ENCODE measurements around the gene RAB7B.

The RAB7B gene

DNA sequence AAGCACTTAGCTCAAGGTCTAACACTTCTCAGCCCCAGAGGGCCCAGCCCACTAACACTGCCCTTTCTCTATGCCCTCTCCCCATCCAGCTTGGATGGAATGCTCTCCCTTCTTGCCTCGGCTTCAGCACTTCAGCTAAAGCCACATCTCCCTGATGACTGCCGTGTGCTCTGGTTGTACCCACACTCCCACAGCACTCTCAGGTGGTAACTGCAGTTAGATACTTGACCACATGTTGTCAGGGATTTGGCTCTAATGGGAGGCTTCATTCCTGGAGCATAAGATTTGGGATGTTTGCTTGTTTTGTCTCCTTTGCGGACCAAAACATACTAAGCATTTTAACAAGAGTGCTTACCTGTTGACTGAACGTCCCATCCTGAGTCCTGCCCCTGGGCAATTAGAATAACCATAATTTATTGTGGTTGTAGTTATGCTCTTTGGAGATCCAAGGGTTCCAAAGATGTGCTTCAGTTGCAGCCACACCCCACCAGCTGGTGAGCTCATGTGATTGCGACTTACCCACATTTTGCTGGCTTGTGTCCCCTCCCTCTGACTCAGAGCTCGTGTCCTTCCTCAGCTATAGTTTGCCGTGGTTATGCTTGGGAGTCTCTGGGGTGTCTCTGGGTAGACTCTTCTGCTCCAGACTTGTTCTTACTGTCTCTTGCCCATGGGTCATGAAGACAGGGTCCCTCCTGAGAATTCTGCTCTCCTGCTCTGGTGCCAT is 52.2 kb downstream of the RAB7B start:
- no peak for DNase-seq (ENCODE audit: low read depth)
- no peak overlapping the region for H3K4me3 ChIP-seq (ENCODE audit: low read depth, low read length)
- TF ChIP-seq, protein P1, sequence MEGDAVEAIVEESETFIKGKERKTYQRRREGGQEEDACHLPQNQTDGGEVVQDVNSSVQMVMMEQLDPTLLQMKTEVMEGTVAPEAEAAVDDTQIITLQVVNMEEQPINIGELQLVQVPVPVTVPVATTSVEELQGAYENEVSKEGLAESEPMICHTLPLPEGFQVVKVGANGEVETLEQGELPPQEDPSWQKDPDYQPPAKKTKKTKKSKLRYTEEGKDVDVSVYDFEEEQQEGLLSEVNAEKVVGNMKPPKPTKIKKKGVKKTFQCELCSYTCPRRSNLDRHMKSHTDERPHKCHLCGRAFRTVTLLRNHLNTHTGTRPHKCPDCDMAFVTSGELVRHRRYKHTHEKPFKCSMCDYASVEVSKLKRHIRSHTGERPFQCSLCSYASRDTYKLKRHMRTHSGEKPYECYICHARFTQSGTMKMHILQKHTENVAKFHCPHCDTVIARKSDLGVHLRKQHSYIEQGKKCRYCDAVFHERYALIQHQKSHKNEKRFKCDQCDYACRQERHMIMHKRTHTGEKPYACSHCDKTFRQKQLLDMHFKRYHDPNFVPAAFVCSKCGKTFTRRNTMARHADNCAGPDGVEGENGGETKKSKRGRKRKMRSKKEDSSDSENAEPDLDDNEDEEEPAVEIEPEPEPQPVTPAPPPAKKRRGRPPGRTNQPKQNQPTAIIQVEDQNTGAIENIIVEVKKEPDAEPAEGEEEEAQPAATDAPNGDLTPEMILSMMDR (conservative IDR thresholded peaks at IDR 0.05; ENCODE audit: low read depth, low read length), result no peak

DNA sequence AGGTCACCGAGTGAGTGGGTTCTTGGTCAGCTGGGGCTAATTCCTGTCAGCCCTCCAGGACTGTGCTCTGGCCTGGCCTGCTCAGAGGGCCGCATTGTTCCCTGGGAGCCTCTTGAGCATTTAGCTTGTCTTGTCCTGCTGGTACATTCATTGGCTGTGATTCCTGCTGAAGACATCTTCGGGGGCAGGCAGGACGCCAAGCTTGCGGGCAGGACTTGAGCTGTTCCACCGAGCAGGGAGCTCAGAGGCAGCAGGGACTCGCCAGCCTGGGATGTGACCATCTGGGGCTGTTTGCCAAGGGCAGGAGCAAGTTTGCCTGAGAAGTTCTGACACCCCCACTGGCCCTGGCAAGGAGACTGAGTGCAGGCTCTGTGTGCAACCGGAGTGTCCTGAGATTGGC is 52.9 kb downstream of the RAB7B start:
- no peak overlapping the region for H3K4me3 ChIP-seq (ENCODE audit: low read depth, low read length)
- peak; percentile 9 for DNase-seq (ENCODE audit: low read depth)
- TF ChIP-seq, protein P1 (conservative IDR thresholded peaks at IDR 0.05; ENCODE audit: low read depth, low read length), result no peak

DNA sequence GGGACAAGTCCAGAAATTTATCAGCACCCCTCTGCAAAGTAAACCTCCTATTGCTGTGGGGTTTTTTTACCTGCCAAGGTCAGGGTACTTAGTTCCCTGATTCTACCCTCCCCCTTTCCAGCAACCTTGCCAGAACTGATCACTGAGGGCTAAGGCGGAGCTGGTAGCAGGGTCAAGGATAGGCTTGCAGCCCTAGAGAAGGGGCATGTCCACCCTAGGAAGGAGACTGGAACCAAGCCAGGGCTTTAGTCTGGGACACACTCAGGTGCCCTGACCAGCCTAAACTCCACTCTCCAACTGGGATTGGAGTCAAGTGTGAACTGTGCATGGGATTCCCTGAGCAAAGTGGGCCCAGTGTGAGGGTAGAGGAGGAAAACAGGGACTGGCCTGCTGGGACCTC is 53.4 kb downstream of the RAB7B start:
- H3K4me3 ChIP-seq (ENCODE audit: low read depth, low read length), result no peak overlapping the region
- no peak for DNase-seq (ENCODE audit: low read depth)
- TF ChIP-seq, protein P1 (conservative IDR thresholded peaks at IDR 0.05; ENCODE audit: low read depth, low read length), result no peak

DNA sequence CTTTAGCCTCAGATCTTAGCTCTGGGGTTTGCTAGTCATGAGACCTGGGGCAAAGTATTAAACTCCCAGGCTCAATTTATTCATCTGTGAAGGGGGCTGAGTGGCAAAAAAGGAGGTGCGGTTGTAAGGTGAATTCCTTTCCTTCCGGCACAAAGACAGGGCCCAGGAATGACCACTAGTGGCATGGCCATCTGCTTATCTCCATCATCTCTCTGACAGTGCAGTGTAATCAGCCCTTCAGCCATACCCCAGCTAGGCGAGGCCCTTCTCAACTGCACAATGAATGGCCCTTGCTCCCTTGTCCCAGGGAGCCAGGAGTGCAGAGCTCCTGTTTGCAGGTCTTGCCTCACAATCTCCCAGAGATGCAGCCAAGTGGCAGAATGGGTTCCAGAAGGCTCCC is 54.3 kb downstream of the RAB7B start:
- DNase-seq (ENCODE audit: low read depth), result no peak
- TF ChIP-seq, protein P1 (conservative IDR thresholded peaks at IDR 0.05; ENCODE audit: low read depth, low read length), result no peak
- no peak overlapping the region for H3K4me3 ChIP-seq (ENCODE audit: low read depth, low read length)

DNA sequence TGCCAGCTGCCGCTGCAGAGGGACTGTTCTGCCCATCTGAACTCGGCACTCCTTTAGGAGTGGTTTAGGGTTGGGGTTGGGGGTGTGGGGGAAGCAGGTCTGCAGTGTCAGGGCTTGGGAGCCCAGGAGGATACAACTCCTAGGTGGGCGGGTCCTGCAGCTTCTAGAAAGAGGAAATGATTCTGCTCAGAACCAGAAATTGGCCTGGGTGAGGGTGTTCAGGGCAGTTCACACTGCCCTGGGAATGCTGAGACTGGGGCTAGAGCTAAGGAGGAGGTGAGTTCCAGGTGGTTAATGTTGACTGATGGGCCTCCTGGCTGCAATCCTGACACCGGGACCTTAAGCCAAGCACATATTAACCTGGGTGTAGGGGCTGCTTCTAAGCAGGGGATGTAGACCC is 55.2 kb downstream of the RAB7B start:
- no peak for DNase-seq (ENCODE audit: low read depth)
- H3K4me3 ChIP-seq (ENCODE audit: low read depth, low read length), result no peak overlapping the region
- TF ChIP-seq, protein P1 (conservative IDR thresholded peaks at IDR 0.05; ENCODE audit: low read depth, low read length), result no peak

DNA sequence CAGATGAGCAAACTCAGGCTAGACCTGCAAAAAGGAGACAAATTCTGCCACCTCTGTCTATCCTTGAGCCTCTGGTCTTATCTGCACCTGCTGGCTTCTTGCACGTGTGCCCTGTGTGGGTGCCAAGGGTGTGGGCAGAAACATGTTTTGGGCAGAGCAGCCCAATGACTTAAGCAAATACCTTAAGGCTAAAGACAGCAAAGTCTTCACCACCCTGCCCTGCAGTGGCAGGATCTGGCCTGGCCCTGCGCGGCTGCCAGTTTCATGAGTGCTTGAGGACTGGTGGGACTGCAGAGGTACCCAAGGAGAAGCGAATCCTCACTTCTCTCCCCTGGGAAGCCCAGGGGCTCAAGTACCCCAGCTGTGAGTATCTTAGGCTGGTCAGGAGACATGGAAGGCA is 56.2 kb downstream of the RAB7B start:
- no peak for DNase-seq (ENCODE audit: low read depth)
- H3K4me3 ChIP-seq (ENCODE audit: low read depth, low read length), result no peak overlapping the region
- TF ChIP-seq, protein P1 (conservative IDR thresholded peaks at IDR 0.05; ENCODE audit: low read depth, low read length), result no peak

DNA sequence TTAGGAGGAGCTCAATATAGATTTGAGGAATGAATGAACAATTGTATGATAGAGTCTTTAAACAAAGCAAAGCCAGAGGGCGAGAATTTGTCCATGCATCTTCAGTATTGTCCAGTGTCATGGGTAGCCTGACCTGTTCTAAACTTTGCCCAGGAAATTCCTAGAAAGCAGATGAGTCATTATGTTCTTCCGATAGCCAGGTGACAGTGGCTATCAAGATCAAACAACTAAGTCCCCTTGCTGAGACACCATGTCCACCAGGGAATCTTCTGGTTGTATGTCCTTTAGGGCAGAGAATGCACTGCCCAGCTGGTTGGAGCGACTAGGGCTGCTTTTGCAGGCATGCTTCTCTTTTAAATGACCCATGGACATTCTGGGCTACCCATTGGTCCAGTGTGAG is 58.1 kb downstream of the RAB7B start:
- no peak for DNase-seq (ENCODE audit: low read depth)
- TF ChIP-seq, protein P1 (conservative IDR thresholded peaks at IDR 0.05; ENCODE audit: low read depth, low read length), result no peak
- H3K4me3 ChIP-seq (ENCODE audit: low read depth, low read length), result no peak overlapping the region
